NCI-H226 (cell line): Measurements from ENCODE around the gene DPYSL4.
A peak's percentile ranks its signal among the peaks of the same experiment; 100 is the strongest.
"Not testable (repeated sequence)": the region's sequence is repeated elsewhere in the genome, so short reads cannot be mapped to it uniquely, and the experiment has no call there.

ENCODE experiments used
- DNase-seq: peaks from one replicate; pipeline ENCODE4 v3.0.0-alpha.2; 2015

Gene DPYSL4

GRCh38 chr10:132209130-132209529 is 22.4 kb downstream of the DPYSL4 start:
- DNase-seq: no peak

DNA sequence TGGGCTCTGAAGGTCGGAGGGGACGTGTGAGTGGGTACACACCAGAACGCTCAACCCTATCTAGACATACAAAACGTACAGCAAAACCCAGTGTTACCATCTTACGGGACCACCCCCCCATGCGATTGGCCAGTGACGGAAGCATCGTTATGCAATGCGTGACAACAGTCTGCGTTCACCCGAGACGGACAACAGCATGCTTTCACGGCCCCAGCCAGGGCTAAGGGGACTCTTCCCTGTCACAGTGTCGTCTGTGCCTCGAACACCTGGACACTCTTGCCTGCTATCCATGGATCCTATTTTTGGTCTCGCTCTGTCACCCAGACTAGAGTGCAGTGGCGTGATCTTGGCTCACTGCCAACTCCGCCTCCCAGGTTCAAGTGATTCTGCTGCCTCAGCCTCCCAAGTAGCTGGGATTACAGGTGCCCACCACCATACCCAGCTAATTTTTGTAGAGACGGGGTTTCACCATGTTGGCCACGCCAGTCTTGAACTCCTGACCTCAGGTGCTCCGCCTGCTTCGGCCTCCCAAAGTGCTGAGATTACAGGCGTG is 23.3 kb downstream of the DPYSL4 start:
- no peak for DNase-seq

DNA sequence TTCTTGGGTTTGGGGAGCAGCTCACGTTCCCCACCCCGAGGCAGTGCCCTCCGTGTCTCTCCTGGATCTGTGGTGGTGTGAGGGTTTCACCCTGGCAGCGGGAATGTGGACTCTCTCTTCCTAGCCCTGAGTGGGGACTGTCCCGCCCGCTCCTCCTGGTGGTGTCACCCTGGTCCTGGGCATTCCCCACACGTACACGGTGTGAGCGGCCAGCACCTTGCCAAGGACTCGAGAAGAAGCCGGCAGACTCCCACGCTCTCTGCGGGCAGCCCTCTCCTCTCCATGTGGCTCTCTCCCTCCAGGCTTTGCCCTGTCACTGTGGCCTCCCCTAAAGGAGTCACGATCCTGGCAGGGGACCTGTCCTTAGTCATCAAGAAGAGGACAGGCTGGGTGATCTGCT is 24.0 kb downstream of the DPYSL4 start:
- no peak for DNase-seq

DNA sequence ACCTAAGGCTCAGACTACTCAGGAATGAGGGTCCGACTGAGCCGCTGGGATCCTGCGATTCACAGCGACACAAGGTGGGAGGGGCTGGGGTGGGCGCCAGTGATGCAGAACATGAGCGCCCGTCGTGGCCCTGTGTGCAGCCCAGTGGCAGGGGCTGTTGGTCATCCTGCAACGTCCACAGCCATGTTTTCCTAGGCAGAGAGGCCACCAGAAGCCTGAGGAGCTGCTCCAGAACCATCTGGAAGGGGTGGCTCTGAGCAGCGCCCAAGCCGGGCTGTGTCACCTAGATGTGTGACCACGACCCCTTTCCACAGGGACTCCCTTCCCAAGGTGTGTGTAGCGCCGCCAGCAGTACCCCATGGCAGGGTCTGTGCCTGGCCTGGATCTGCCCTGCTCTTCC is 24.5 kb downstream of the DPYSL4 start:
- DNase-seq: no peak

DNA sequence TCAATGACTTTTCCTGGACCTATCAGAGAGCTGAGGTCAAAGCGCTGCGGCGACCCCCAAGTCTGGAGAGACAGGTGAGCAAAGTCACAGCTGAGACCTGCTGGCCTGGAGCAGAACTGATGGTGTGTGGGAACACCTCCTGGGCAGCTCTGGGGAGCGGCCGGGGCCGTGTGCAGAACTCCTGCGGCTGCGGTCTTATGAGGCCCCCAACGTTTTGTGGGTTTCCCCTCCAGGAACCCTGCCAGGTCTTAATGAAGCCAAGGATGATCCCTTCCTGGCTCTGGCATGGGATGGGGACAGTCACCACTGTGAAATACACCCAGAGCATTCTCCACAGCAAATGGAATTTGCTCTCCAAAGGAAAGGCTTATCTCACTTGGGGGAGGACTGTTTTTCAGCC is 26.1 kb downstream of the DPYSL4 start:
- no peak for DNase-seq

GRCh38 chr10:132213917-132214316 is 27.2 kb downstream of the DPYSL4 start:
- DNase-seq: no peak

GRCh38 chr10:132216441-132216840 is 29.7 kb downstream of the DPYSL4 start:
- DNase-seq: not testable (repeated sequence)

DNA sequence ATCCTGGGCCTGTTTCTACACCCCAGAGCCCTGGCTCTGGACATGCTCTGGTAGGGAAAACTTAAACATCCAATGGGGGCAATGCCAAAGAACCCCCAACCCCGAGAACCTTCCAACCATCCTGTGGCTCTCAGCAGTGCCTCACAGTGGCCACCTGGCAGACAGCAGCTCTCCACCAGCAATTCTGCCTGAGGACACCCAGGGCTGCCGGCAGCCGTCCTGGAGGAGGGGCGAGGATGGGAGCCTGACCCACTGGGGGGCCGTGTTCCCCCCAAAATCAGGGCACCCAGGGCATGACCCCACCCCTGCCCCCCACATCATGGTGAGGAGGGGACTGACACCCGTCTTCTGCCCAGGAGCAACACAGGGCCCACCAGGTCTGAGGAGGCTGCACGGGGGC is 32.7 kb downstream of the DPYSL4 start:
- no peak for DNase-seq

GRCh38 chr10:132220061-132220460 is 33.3 kb downstream of the DPYSL4 start:
- DNase-seq: no peak

- not testable (repeated sequence) for DNase-seq
Measured at GRCh38 chr10:132220996-132221395, 34.2 kb downstream of the DPYSL4 start.

GRCh38 chr10:132222726-132223125 is 36.0 kb downstream of the DPYSL4 start:
- no peak for DNase-seq

DNA sequence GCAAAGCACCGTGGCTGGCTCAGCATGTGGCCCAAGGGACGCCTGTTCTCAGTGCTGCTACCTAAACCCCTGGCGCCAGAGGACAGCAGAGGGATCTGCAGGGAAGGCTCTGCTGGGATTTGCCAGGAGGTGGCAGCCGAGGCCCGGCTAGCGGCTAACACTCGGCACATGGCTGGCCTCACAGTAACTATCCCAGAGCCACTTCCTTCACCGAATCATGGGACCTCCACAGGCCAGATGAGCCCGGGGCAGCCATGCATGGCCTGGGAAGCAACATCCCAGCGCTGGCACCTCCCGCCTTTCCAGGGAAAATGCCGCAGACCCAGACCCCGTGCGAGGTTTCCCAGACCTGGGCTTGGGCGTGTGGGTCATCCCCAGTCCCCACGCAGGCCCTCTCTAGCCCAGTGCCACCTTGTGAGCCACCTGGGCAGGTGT is 36.4 kb downstream of the DPYSL4 start:
- peak; percentile 14 for DNase-seq

DNA sequence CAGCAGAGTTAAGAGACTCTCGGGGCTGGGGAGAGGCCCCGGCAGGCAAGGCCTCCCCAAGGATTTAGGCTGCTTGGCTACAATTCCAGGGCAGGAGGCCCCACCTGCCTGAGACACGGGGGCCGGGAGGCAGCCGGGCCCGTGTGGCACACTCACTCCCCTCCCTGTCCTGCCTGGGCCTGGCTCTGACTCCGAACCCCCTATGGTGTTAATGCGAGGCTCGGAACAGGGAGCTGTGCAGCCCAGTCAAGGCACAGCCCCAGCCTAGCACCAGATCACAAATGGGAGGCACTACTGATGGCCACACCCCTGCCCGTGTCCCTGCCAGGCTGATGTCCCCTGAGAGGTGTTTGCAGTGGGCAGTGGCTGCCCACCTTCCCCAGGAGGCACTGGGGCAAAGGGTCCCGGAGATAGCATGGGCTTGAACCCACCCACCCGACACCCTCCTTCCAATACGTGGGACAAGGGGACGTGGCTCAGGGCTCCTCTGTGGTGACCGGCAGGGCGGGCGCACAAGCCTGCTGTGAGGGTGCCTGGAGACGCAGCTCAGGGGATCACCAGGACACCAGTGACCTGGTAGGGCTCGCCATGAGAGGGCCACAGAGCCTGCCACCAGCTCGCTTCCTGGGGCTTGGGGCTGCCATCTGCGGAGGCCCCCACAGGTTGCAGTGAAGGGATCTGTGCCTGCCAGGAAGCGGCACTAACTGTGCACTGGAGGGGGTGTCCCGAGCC is 37.0 kb downstream of the DPYSL4 start:
- DNase-seq: no peak

GRCh38 chr10:132224343-132225072 is 37.8 kb downstream of the DPYSL4 start:
- no peak for DNase-seq

DNA sequence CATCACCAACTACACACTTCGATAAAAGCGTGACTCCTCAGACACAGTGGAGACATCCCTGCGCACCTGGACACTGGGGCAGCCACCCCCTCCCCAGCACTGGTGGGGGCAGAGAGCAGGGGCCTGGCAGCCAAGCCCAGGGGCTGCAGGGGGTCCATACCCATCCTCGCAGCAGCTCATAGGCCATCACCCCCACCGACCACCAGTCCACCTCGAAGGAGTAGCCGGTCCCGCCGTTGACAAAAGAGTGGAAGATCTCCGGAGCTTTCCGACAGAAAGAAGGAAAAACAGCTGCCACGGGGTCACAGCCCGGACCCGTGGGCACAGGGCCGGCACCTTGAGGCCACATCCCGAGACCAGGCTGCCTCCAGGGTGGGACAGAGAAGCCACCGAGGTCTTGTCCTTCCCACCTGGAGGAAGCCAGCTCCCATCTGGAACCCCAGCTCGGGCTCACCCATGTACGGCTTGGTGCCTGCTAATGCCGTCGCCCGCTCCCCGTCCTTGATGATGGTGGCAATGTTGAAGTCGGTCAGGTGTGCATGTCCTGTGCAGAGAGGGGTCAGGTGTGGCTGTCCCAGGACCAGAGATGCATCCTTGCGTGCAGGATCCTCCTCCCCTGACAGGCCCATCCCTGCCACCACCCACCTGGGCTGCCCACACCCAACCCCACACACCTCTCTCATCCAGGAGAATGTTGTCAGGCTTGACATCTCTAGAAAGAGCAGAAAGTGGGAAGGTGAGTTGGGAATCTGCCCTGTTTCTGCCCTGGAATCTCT is 38.5 kb downstream of the DPYSL4 start:
- no peak for DNase-seq

GRCh38 chr10:132225849-132226205 is 39.1 kb downstream of the DPYSL4 start:
- no peak for DNase-seq

GRCh38 chr10:132226586-132227405 is 40.0 kb downstream of the DPYSL4 start:
- DNase-seq: no peak

DNA sequence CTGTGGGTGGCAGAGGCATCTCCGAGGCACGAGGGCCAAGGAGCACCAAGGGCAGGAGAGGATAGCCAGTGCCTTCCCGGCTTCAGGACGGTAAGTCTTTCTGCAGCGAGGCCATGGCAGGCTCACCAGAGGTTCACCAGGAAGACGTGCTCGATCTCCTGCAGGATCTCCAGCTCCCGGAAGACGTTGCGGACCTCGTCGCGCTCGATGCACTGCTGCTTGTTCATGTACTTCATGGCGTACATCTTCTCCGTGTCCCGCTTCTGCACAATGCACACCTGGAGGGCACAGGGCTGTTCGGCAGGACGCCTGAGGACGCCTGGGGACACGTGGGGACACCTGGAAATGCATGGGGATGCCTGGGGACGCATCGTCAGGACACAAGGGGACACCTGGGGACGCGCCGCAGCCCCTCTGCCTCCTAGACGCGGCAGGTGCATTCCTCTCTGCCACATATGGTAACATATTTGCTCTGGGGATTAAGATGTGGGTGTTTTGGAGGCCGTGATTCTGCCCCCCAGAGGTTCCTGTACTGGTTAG is 41.2 kb downstream of the DPYSL4 start:
- DNase-seq: no peak

GRCh38 chr10:132228616-132229015 is 41.9 kb downstream of the DPYSL4 start:
- no peak for DNase-seq

DNA sequence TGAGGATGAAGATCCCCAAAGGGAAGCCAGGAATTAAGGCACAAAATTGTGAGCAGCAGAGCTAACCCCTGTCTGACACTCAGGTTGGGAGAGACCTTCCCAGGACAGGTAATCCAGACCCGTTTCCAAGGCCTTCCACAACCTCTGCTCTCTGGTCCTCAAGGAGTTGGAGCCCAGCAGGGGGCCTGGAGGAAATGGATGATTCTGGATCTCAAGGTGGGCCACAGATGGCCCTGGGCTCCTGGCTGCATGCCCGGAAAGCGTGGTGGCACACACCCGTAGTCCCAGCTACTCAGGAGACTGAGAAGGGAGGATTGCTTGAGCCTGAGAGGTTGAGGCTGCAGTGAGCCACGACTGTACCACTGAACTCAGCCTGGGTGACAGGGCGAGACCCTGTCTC is 42.3 kb downstream of the DPYSL4 start:
- no peak for DNase-seq

- DNase-seq: no peak
Measured at GRCh38 chr10:132229834-132230556, 43.2 kb downstream of the DPYSL4 start.
